Chondrocyte (in vitro differentiated cells): Measurements from ENCODE around the gene ARHGEF17. TPM values are rescaled to one million over a fixed set of nuclear protein-coding genes. Genes with fewer than 3 reads are reported as not detected.

ENCODE experiments used
- DNase-seq: peaks from one replicate; pipeline ENCODE4 v3.0.0; 2021; ENCODE audit warnings: mixed read lengths, low spot score
- H3K27ac Mint-ChIP-seq: one replicate; pipeline ENCODE4 v1.8.0; 2021; ENCODE audit warnings: mild to moderate bottlenecking, moderate library complexity, mixed read lengths; ENCODE audit not compliant: unreplicated experiment
- H3K27me3 Mint-ChIP-seq: 2 replicates; pipeline ENCODE4 v1.8.0; 2021; ENCODE audit warnings: low read depth, mixed read lengths
- H3K36me3 Mint-ChIP-seq: 2 replicates; pipeline ENCODE4 v1.8.0; 2021; ENCODE audit warnings: low read depth, mixed read lengths
- H3K4me1 Mint-ChIP-seq: 2 replicates; pipeline ENCODE4 v1.8.0; 2021; ENCODE audit warnings: low read depth, mild to moderate bottlenecking, mixed read lengths
- H3K4me3 Mint-ChIP-seq: one replicate; pipeline ENCODE4 v1.8.0; 2021; ENCODE audit warnings: mild to moderate bottlenecking, moderate library complexity, mixed read lengths; ENCODE audit not compliant: unreplicated experiment
- H3K9me3 Mint-ChIP-seq: 2 replicates; pipeline ENCODE4 v1.8.0; 2021; ENCODE audit warnings: low read depth, mixed read lengths
- CTCF ChIP-seq: fragments of 200-600 bp; sonication (generic); IDR thresholded peaks from 2 replicates; pipeline ENCODE4 v1.5.0; 2021; ENCODE audit warnings: antibody characterized with exemption, mild to moderate bottlenecking, moderate library complexity
- total RNA-seq: library from RNA; stranded (reverse); gene quantifications from 3 replicates; pipeline ENCODE4 v1.2.1, GENCODE V29; 2021

ARHGEF17 gene
- total RNA-seq, 1 donor from 2014 or later = 114 TPM

- H3K36me3 Mint-ChIP-seq = peaks cover 1% of the 10 kb centered on the region
- DNase-seq = no peak
- TF ChIP-seq CTCF = no peak
- H3K27ac Mint-ChIP-seq = no peak overlapping the region
- H3K27me3 Mint-ChIP-seq = no peaks in the 10 kb centered on the region
- no peak overlapping the region for H3K4me3 Mint-ChIP-seq
- peaks cover 6% of the 10 kb centered on the region for H3K4me1 Mint-ChIP-seq
- no peaks in the 10 kb centered on the region for H3K9me3 Mint-ChIP-seq
These were observed 94.1 kb downstream of the ARHGEF17 start for GRCh38 chr11:73401924-73402833.

GRCh38 chr11:73402834-73403185 is 94.7 kb downstream of the ARHGEF17 start:
- Mint-ChIP-seq H3K9me3 (no peaks in the 10 kb centered on the region), H3K27ac (no peak overlapping the region), H3K27me3 (no peaks in the 10 kb centered on the region), H3K4me3 (no peak overlapping the region), H3K36me3 (peaks cover 6% of the 10 kb centered on the region), H3K4me1 (peaks cover 6% of the 10 kb centered on the region)
- peak; percentile 61 for TF ChIP-seq CTCF
- no peak for DNase-seq

GRCh38 chr11:73403541-73403940 is 95.5 kb downstream of the ARHGEF17 start:
- no peak for DNase-seq
- H3K36me3 Mint-ChIP-seq = peaks cover 8% of the 10 kb centered on the region
- H3K4me1 Mint-ChIP-seq = peaks cover 6% of the 10 kb centered on the region
- TF ChIP-seq CTCF = no peak
- H3K9me3 Mint-ChIP-seq = no peaks in the 10 kb centered on the region
- no peaks in the 10 kb centered on the region for H3K27me3 Mint-ChIP-seq
- H3K4me3 Mint-ChIP-seq = no peak overlapping the region
- H3K27ac Mint-ChIP-seq = no peak overlapping the region

- no peak for DNase-seq
- H3K4me3 Mint-ChIP-seq = no peak overlapping the region
- H3K27me3 Mint-ChIP-seq = no peaks in the 10 kb centered on the region
- TF ChIP-seq CTCF = peak; percentile 85
- no peak overlapping the region for H3K27ac Mint-ChIP-seq
- no peaks in the 10 kb centered on the region for H3K9me3 Mint-ChIP-seq
- H3K4me1 Mint-ChIP-seq = peaks cover 5% of the 10 kb centered on the region
- peaks cover 12% of the 10 kb centered on the region for H3K36me3 Mint-ChIP-seq
These were observed 96.0 kb downstream of the ARHGEF17 start for GRCh38 chr11:73404048-73404447.

GRCh38 chr11:73404506-73405145 is 96.5 kb downstream of the ARHGEF17 start:
- Mint-ChIP-seq H3K27me3 (no peaks in the 10 kb centered on the region), H3K4me1 (no peaks in the 10 kb centered on the region), H3K27ac (no peak overlapping the region), H3K4me3 (no peak overlapping the region), H3K9me3 (no peaks in the 10 kb centered on the region), H3K36me3 (peaks cover 16% of the 10 kb centered on the region)
- DNase-seq = no peak
- TF ChIP-seq CTCF = no peak
